ENCODE measurements around the gene CDX1.
A peak's percentile ranks its signal among the peaks of the same experiment; 100 is the strongest.

CDX1 gene

DNA sequence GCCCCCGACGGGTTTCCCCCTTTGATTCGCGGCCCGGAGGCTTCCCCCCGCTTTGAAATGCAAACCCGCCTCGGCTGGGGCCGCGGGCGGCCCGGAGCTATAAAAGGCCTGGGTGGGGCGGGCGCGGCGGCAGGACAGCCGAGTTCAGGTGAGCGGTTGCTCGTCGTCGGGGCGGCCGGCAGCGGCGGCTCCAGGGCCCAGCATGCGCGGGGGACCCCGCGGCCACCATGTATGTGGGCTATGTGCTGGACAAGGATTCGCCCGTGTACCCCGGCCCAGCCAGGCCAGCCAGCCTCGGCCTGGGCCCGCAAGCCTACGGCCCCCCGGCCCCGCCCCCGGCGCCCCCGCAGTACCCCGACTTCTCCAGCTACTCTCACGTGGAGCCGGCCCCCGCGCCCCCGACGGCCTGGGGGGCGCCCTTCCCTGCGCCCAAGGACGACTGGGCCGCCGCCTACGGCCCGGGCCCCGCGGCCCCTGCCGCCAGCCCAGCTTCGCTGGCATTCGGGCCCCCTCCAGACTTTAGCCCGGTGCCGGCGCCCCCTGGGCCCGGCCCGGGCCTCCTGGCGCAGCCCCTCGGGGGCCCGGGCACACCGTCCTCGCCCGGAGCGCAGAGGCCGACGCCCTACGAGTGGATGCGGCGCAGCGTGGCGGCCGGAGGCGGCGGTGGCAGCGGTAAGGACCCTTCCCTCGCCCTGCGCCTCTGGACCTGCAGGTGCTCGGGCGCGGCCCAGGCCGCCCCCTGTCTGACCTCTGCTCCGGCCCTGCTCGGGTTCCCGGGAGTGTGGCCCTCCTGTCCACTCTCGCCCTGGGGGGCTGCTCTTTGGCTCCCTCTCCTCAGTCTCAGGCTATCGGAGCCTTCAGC, at the start of gene CDX1:
TSS of gene CDX1 (plus strand) at position 129 of the 862 bp plus-strand sequence. CDS start at position 228, 99 bp downstream.
- DNase-seq (ENCODE audit: low read depth): no peak
- TF ChIP-seq, protein P1, sequence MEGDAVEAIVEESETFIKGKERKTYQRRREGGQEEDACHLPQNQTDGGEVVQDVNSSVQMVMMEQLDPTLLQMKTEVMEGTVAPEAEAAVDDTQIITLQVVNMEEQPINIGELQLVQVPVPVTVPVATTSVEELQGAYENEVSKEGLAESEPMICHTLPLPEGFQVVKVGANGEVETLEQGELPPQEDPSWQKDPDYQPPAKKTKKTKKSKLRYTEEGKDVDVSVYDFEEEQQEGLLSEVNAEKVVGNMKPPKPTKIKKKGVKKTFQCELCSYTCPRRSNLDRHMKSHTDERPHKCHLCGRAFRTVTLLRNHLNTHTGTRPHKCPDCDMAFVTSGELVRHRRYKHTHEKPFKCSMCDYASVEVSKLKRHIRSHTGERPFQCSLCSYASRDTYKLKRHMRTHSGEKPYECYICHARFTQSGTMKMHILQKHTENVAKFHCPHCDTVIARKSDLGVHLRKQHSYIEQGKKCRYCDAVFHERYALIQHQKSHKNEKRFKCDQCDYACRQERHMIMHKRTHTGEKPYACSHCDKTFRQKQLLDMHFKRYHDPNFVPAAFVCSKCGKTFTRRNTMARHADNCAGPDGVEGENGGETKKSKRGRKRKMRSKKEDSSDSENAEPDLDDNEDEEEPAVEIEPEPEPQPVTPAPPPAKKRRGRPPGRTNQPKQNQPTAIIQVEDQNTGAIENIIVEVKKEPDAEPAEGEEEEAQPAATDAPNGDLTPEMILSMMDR (conservative IDR thresholded peaks at IDR 0.05; ENCODE audit: control insufficient read depth, insufficient read depth, low read depth, low read length): no peak
- no peak within 1 kb of the TSS for H3K4me3 ChIP-seq (ENCODE audit: control insufficient read depth, low read depth, low read length)

DNA sequence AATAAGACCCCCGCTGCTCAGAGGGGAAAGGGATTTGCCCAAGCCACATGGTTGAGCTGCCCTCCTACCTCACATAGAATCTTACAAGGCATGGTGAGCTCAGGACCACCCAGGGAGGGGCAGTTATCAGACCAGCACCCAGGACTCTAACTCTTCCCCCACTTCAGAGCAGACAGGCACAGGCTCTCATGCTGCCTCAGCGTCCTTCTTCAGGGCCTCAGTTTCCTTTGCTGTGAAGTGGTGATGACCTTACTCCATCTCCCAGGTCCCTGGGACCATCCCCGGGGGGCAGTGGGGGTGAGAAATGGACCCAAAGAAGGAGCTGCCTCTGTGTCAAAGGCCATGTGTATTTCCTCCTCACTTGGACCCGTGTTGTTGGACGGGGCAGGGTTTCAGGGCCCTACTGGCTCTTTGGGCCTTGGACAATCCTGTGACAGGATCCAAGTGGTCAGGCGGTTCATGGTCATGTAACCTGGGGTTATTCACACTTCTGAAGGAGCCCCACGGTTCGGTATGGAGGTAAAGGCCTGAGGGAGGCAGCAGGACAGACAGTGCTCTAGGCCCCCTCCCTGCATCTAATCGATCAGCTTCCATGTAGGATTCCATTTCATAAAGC, 48.5 kb upstream of the CDX1 start:
- DNase-seq (ENCODE audit: low read depth): peak; percentile 2
- H3K4me3 ChIP-seq (ENCODE audit: control insufficient read depth, low read depth, low read length): no peak overlapping the region
- TF ChIP-seq, protein P1 (conservative IDR thresholded peaks at IDR 0.05; ENCODE audit: control insufficient read depth, insufficient read depth, low read depth, low read length): no peak

DNA sequence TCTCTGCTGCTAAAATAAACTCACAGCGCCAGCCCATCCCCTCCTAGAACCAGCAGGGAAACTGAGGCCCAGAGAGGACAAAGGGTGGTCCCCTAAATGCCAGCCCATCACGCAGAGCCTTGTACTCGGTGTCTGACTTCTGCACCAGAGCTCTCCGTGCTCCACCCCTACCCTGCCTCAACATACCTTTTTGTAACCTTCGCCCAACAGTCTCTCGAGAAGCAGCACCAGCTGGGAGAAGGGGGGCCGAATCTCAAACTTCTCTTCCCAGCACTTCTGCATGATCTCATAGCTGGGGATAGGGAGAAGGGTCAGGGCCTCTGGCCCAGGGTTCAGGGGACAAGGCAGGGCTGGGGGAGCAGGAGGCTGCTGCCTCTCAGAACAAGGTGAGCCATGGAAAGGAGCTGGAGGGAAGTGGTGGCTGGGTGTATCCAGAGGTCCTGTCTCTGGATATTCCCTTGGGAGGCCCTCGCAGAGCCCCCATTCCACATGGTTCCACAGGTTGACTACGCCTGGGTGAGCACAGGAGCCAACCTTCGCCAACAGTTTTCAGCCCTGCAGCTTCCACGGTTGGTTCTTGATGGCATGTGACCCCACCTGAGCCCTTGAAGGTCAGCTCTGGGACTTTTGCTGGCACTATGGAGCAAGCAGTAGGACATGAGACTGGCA, 47.9 kb upstream of the CDX1 start:
- TF ChIP-seq, protein P1 (conservative IDR thresholded peaks at IDR 0.05; ENCODE audit: control insufficient read depth, insufficient read depth, low read depth, low read length): no peak
- no peak for DNase-seq (ENCODE audit: low read depth)
- H3K4me3 ChIP-seq (ENCODE audit: control insufficient read depth, low read depth, low read length): no peak overlapping the region

DNA sequence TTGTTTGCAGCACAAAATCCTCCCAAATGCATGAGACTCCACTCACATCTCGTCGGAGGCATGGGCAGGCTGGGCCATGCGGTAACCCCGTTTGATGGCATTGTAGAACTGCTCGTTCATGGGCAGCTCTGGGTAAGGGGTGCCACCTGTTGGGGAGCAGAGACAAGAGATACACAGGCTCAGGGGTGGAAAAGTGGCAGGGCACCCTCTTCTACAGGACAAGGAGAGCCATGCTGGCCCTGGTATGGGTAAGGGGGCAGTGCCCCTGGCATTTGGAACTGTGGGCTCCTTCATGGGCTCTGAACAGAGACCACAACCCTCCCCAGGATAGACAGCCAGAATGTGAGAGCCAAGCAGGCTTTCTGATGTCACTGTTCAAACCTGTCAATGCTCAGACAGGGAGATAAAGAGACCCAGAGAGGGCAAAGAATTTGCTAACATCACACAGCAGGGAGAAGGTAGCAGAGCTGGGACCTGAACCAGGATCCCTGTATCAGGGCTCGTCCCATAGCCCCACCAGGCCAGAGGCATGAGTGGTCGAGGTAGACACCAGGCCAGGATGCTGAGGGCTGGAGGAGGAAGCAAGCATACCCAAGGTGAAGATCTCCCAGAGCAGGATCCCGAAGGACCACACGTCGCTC, 47.0 kb upstream of the CDX1 start:
- DNase-seq (ENCODE audit: low read depth): no peak
- TF ChIP-seq, protein P1 (conservative IDR thresholded peaks at IDR 0.05; ENCODE audit: control insufficient read depth, insufficient read depth, low read depth, low read length): no peak
- H3K4me3 ChIP-seq (ENCODE audit: control insufficient read depth, low read depth, low read length): no peak overlapping the region

DNA sequence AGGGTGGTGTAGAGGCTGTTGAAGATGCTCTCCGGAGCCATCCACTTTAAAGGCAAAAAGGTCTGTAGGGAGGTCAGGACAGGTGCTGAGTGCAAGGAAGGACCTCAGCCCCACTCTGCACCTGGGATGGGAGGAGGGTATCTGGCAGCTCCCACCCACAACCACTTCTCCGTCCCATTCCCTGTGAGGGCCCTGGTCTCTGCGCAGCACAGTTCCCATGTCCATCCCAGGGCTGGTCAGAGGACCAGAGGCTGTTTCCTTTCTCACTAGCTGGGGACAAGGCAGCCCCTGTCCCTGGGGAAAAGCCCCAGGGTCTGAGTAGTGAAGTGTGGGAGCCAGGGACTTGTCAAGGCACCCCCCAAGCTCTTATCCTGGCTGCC, 46.5 kb upstream of the CDX1 start:
- DNase-seq (ENCODE audit: low read depth): no peak
- TF ChIP-seq, protein P1 (conservative IDR thresholded peaks at IDR 0.05; ENCODE audit: control insufficient read depth, insufficient read depth, low read depth, low read length): no peak
- H3K4me3 ChIP-seq (ENCODE audit: control insufficient read depth, low read depth, low read length): no peak overlapping the region

All from fibroblast of mammary gland (primary cell).